ENCODE results near the gene FBXO30. TPM values are rescaled to one million over a fixed set of nuclear protein-coding genes. Genes with fewer than 3 reads are reported as not detected.

The FBXO30 gene
- total and polyA plus RNA-seq, 10 of the 15 experiments (the other 5 are each of a cell fraction or from before 2014, with no cell fraction given) = 1.7 to 6.9 (median 5.3) TPM

DNA sequence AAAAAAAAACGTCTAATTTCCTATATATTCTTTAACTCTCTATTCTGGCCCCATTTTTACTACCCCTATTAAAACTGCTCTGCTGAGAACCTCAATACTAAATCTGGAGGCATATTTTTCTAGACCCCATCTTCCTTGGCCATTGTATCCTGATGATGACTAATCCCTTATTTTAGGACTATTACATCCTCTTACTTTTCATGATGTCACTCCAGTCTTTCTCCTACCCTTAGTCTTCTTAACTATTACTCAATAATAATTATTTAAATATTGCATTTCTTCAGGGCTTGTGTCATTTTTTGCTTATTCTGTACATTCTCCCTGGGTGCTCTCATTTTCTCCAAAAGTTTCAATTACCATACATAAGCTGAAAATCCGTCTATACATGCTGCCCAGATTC, 6.4 kb downstream of the FBXO30 start:
- 89% methylated on average over 2 of the region's 2 CpGs for WGBS (ENCODE audit: insufficient coverage, insufficient replicate concordance, low lambda C conversion rate, missing lambda C conversion rate)
- Histone ChIP-seq H4K20me1 (ENCODE audit: control insufficient read depth, insufficient read depth) (no peaks in the 10 kb centered on the region), H3K9me3 (replicated peaks; ENCODE audit: control insufficient read depth, insufficient read depth, low read length) (no peaks in the 10 kb centered on the region; the same call in 1 of the 3 replicates), H2AFZ (ENCODE audit: control insufficient read depth, low read depth, low read length) (no peak overlapping the region), H3K4me2 (ENCODE audit: control insufficient read depth, insufficient read depth) (no peak overlapping the region), H3K4me1 (ENCODE audit: control insufficient read depth, insufficient read depth, low read length) (peaks cover 5% of the 10 kb centered on the region), H3K4me3 (no peak overlapping the region), H3K9ac (ENCODE audit: control insufficient read depth, insufficient read depth, low read length) (no peak overlapping the region), H3K27ac (ENCODE audit: control insufficient read depth, insufficient read depth) (no peak overlapping the region), H3K27me3 (replicated peaks in 1 of 2; ENCODE audit: control insufficient read depth in 2 of 2, insufficient read depth in 2 of 2, low read length in 1 of 2) (no peaks in the 10 kb centered on the region), H3K36me3 (ENCODE audit: control insufficient read depth in 2 of 2, insufficient read depth in 2 of 2, low read length in 1 of 2) (peaks cover 0 to 19% of the 10 kb centered on the region in 2 experiments; a peak in 1 of 4 replicates), H3K79me2 (ENCODE audit: control insufficient read depth, insufficient read depth, low read length) (peaks cover 59% of the 10 kb centered on the region)
- no TSS peak for BruUV-seq (replicated peaks)
- ChIA-PET SMC1A (ENCODE audit: uncharacterized antibody, unreplicated experiment) (interaction anchor here (1.6 kb wide), 1 partner anchor 55 kb away, joined by 6 read pairs; no protein-coding TSS in a partner anchor), RAD21 (ENCODE audit: unreplicated experiment) (interaction anchor here (1.0 to 1.7 kb wide), 3 partner anchors 59 to 77 kb away, joined by 3 to 4 read pairs (median 3); no protein-coding TSS in a partner anchor), POLR2A (no interaction called here), CTCF (no interaction called here)
- DNase-seq (ENCODE audit: low read depth, low spot score) = no peak
- ATAC-seq = no peak
- in situ Hi-C loops (cut with MboI) (no loop called here), intact Hi-C loops (cut with micrococcal nuclease; ENCODE audit: unreplicated experiment) (no loop called here)
- FAIRE-seq = no peak
- TF ChIP-seq PRDM15 (CRISPR knock-in tag; IDR thresholded peaks at IDR 0.05) = no peak
- TF ChIP-seq CHD4 (IDR thresholded peaks at IDR 0.05) = no peak
- TF ChIP-seq USF1 (IDR thresholded peaks at IDR 0.05; ENCODE audit: borderline replicate concordance, extremely low read length, insufficient read depth, low read depth, low read length) = no peak
- TF ChIP-seq EZH2 (IDR thresholded peaks at IDR 0.05; ENCODE audit: borderline replicate concordance, control insufficient read depth, low read depth, low read length) = no peak
- TF ChIP-seq PAX5 (IDR thresholded peaks at IDR 0.05; ENCODE audit: borderline replicate concordance, low read depth, low read length) = no peak
- no peak for TF ChIP-seq GATAD2B (conservative IDR thresholded peaks at IDR 0.05; ENCODE audit: low read depth)
- TF ChIP-seq ZBTB11 (CRISPR knock-in tag; IDR thresholded peaks at IDR 0.05) = no peak
- no peak for TF ChIP-seq STAT1 (conservative IDR thresholded peaks at IDR 0.05)
- no peak for TF ChIP-seq EP300 (IDR thresholded peaks at IDR 0.05; ENCODE audit: borderline replicate concordance in 1 of 2, control insufficient read depth in 1 of 2, low read depth in 2 of 2, low read length in 2 of 2)
- TF ChIP-seq, protein P1, sequence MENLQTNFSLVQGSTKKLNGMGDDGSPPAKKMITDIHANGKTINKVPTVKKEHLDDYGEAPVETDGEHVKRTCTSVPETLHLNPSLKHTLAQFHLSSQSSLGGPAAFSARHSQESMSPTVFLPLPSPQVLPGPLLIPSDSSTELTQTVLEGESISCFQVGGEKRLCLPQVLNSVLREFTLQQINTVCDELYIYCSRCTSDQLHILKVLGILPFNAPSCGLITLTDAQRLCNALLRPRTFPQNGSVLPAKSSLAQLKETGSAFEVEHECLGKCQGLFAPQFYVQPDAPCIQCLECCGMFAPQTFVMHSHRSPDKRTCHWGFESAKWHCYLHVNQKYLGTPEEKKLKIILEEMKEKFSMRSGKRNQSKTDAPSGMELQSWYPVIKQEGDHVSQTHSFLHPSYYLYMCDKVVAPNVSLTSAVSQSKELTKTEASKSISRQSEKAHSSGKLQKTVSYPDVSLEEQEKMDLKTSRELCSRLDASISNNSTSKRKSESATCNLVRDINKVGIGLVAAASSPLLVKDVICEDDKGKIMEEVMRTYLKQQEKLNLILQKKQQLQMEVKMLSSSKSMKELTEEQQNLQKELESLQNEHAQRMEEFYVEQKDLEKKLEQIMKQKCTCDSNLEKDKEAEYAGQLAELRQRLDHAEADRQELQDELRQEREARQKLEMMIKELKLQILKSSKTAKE (IDR thresholded peaks at IDR 0.05; ENCODE audit: low read depth, poor library complexity, severe bottlenecking) = no peak
- TF ChIP-seq ATF7 (IDR thresholded peaks at IDR 0.05; ENCODE audit: low read depth) = no peak
- TF ChIP-seq CBFB (IDR thresholded peaks at IDR 0.05; ENCODE audit: low read depth) = no peak
